Peyer's patch (tissue), 4 donors: ENCODE results near the gene AP1B1.

Experiments used
- CTCF ChIP-seq, 6 experiments: fragments of 450-650 bp in 4 of 6; fragments of 200-600 bp in 2 of 6; sonication (generic) in 1 of 6; IDR thresholded peaks; one replicate each; pipeline ENCODE4 v1.5.1; 2017 to 2019; ENCODE audit warnings: antibody characterized with exemption in 6 of 6, mild to moderate bottlenecking in 3 of 6, moderate library complexity in 1 of 6
- POLR2A ChIP-seq, 2 donors: fragments of 450-650 bp; IDR thresholded peaks; one replicate each; pipeline ENCODE4 v1.5.1; 2017; ENCODE audit warnings: antibody characterized with exemption in 2 of 2, mild to moderate bottlenecking in 2 of 2, moderate library complexity in 2 of 2

- no peak for TF ChIP-seq CTCF (IDR thresholded peaks at IDR 0.05)
- no peak for TF ChIP-seq POLR2A (IDR thresholded peaks at IDR 0.05)
These were observed 45.6 kb downstream of the AP1B1 start for GRCh38 chr22:29342577-29343312.
